Measurements from ENCODE around the gene TIPRL. TPM values are rescaled to one million over a fixed set of nuclear protein-coding genes. Genes with fewer than 3 reads are reported as not detected.
A peak's percentile ranks its signal among the peaks of the same experiment; 100 is the strongest.

TIPRL gene
- total and polyA plus RNA-seq, 9 of the 15 experiments (the other 6 are each of a cell fraction or from before 2014, with no cell fraction given): 41.4 to 90.2 (median 69.9) TPM

- no peak for TF ChIP-seq ATF3 (IDR thresholded peaks at IDR 0.05)
- no peak for TF ChIP-seq ATF3 (CRISPR knock-in tag; conservative IDR thresholded peaks at IDR 0.05)
- TF ChIP-seq ARID1B (IDR thresholded peaks at IDR 0.05): 0 out of 2 replicates have a peak, but pooled peaks have one; percentile 17
- no peak for TF ChIP-seq THRB (CRISPR knock-in tag; conservative IDR thresholded peaks at IDR 0.05)
Observed at GRCh38 chr1:168146626-168147025, 32.1 kb upstream of the TIPRL start (continued).

GRCh38 chr1:168148916-168149315 lies 29.8 kb upstream of the TIPRL start:
- no peak overlapping the region for H3K4me3 ChIP-seq
- no peaks in the 10 kb centered on the region for H3K79me2 ChIP-seq (ENCODE audit: control insufficient read depth, insufficient read depth, low read length)
- H3K9me3 ChIP-seq (replicated peaks; ENCODE audit: control insufficient read depth, insufficient read depth, low read depth, low read length): no peaks in the 10 kb centered on the region
- no peak overlapping the region for H3K27ac ChIP-seq (ENCODE audit: extremely low read depth, low read depth, low read length)
- WGBS (ENCODE audit: insufficient coverage, low coverage, missing lambda C conversion rate): 34% methylated on average over 4 of the region's 4 CpGs
- intact Hi-C loops (cut with micrococcal nuclease) (loop anchor here (5.0 kb wide), 1 partner anchor 57 kb away; no protein-coding TSS in a partner anchor), in situ Hi-C loops (cut with MboI) (no loop called here)
- CTCF ChIA-PET (ENCODE audit: low intra/inter-chr PET ratio): interaction anchor here (0.7 kb wide), 1 partner anchor 706 kb away, joined by 3 read pairs; no protein-coding TSS in a partner anchor
- POLR2A ChIA-PET: no interaction called here
- H2AFZ ChIP-seq (ENCODE audit: low read depth, low read length): no peak overlapping the region; the same call in 1 of the 2 replicates
- BruUV-seq (replicated peaks): no TSS peak
- no peaks in the 10 kb centered on the region for H3K36me3 ChIP-seq (ENCODE audit: control insufficient read depth, insufficient read depth, low read length)
- H3K4me2 ChIP-seq (ENCODE audit: insufficient read depth, low read length): no peak overlapping the region
- no peaks in the 10 kb centered on the region for H3K27me3 ChIP-seq (ENCODE audit: control insufficient read depth in 2 of 2, insufficient read depth in 2 of 2, low read length in 2 of 2)
- no peaks in the 10 kb centered on the region for H3K9me1 ChIP-seq (ENCODE audit: control insufficient read depth, insufficient read depth, low read length)
- H4K20me1 ChIP-seq (replicated peaks; ENCODE audit: control insufficient read depth, insufficient read depth, low read length): no peaks in the 10 kb centered on the region
- ATAC-seq (no peak), DNase-seq (ENCODE audit: extremely low read depth in 1 of 4, low spot score in 3 of 4) (no peak), FAIRE-seq (no peak)
- peaks cover 4 to 5% of the 10 kb centered on the region in 2 experiments; a peak in 4 of 5 replicates for H3K4me1 ChIP-seq (replicated peaks in 1 of 2; ENCODE audit: control insufficient read depth in 2 of 2, insufficient read depth in 2 of 2, low read length in 2 of 2)
- no peak overlapping the region for H3K9ac ChIP-seq (ENCODE audit: insufficient read depth in 1 of 2, low read depth in 2 of 2, low read length in 2 of 2)
- TF ChIP-seq ZNF407 (IDR thresholded peaks at IDR 0.05; ENCODE audit: low read depth) (no peak), PREB (CRISPR knock-in tag; IDR thresholded peaks at IDR 0.05) (no peak), ELK1 (CRISPR knock-in tag; IDR thresholded peaks at IDR 0.05) (no peak), HDAC2 (IDR thresholded peaks at IDR 0.05) (no peak)
